GM18526 (cell line): Measurements from ENCODE around the gene TMEM176A.

Experiments used
- POLR2A ChIP-seq: IDR thresholded peaks from 3 replicates; pipeline ENCODE4 v1.6.1; 2011; ENCODE audit not compliant: insufficient read length; ENCODE audit errors: extremely low read depth

The TMEM176A gene, protein sequence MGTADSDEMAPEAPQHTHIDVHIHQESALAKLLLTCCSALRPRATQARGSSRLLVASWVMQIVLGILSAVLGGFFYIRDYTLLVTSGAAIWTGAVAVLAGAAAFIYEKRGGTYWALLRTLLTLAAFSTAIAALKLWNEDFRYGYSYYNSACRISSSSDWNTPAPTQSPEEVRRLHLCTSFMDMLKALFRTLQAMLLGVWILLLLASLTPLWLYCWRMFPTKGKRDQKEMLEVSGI

DNA sequence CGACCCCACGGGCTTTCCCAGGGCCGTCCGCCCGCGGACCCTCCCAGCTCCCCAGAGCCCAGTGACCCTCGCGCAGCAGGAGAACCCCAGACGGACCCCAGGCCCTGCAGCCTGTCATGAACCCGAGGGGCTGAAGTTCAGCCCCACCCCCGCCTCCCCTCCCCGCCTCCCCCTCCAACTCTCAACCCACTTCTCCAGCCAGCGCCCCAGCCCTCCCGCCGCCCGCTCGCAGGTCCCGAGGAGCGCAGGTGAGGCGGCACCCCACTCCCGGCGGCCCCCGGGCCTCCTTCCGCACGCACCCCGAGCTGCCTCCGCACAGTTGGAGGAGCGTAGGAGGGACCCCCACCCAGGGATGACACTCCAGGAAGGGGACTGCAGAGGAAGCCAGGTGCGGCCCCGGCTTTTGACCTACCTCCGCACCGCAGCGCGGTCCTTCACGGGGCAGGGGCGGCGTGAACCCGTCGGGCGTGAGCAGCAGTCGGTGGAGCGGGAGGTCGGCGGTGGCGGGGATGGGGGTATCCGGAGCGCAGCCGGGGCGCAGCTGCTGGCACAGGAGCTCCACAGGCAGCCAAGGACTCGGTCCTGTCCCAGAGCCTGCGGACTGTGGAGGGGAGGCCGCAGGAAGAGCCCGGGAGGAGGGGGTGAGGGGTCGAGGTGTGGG is at the start of gene TMEM176A:
Gene TMEM176A (plus strand): TSS at position 189 of the 661 bp plus-strand sequence. CDS start 782 bp downstream, outside the sequence.
- no peak for TF ChIP-seq POLR2A

DNA sequence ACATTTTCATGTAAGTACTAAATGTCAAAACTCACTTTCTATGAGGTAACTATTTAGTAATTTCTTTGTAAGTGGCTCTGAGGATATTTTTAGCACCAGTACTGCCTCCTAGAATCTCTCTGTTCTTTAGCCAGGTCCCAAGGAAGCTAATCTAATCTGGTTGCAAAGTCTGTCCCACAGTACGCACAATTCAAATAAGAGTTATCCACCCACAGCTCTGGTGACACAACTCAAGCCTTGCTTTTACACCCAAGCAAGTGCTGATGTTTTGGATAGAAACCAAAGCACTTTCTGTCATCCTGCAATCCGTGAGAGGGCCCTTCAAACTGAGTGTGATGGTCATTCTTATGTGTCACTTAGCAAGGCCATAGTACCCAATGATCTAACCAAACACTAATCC is 48.9 kb upstream of the TMEM176A start:
- no peak for TF ChIP-seq POLR2A

DNA sequence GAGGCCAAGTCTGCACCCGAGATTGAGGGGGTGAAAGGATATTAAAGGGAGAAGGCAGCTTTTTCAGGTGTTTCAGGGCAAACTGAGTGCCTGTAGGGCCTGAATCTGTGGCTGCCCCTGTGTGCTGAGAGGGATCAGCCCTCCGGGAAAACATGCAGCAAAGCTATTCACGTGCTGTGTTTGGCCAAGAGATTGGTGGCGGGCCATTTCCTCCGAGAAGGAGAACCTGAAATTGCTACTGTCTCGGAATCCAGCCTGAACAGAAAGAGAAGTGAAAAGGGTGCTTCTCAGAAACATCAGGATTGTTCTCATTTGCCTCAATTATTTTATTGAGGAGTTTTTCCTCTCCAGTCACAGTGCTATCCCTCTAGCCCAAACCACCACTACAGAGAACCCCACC is 47.3 kb upstream of the TMEM176A start:
- TF ChIP-seq POLR2A: no peak

DNA sequence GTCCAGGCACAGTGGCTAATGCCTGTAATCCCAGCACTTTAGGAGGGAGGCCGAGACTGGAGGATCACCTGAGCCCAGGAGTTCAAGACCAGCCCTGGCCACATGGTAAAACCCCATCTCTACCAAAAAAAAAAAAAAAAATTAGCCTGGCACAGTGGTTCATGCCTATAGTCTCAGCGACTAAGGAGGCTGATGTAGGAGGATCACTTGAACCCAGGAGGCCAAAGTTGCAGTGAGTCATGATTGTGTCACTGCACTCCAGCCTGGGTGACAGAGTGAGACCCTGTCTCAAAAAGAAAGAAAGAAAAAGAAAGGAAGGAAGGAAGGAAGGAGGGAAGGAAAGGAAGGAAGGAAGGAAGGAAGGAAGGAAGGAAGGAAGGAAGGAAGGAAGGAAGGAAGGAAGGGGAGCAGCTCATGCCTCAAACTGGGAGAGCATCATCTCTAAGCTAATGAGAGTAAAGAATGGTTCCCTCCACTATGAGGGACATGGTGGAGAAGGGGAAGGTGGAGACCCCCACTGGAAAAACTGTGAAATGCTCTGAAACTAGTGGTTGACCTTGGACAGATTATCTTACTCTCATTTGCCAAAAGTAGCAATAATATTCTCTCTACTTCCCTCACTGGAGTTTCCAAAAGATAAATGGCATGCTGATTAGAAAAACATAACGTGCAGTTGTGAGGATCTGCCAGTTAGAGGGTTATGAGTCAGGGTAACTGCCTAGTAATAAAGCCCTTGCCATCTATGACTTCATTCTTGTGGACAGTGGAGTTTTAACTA is 46.6 kb upstream of the TMEM176A start:
- TF ChIP-seq POLR2A: no peak

DNA sequence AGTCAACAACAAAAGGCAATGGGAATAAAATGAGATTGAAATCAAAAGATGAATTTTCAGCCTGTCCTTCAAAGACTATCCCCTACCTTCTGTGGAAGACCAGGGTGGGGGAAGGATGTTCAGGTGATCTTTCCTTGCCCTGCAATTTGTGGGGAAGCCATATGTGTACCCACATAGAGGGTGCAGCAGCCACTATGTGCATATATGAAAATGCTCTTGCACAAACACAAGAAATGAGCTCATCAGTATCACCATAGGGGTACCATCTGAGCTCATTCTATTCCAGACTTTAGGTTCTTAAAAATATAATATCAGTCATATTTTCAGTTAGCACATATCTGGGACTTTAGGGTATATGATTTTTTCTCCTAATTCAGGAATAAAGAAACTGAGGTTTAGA is 45.6 kb upstream of the TMEM176A start:
- TF ChIP-seq POLR2A: no peak

DNA sequence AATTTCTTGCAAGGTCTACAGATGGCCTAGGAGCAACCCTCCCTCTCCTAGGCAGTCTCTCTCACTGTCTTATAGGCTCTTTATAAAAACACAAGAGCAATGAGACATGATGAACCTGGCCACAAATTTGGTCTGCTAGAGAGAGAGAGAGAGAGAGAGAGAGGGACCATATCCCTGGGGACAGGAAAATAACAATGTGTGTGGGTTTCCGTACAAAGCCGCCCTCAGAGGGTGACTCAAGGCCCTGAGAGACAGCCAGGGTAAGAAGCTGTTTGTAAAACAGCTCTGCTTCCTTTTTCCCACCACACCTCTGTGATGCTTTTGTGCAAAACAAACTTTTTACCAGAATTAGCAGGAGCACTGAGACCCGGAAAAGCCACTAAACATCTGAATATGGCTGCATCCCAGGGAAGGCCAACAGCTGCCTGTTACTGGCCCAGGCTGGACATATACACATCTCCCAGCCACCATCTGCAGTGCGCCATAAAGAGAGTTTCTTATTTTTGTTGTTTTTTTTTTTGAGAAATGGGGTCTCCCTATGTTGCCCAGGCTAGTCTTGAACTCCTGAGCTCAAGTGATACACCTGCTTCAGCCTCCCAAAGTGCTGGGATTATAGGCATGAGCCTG is 45.0 kb upstream of the TMEM176A start:
- no peak for TF ChIP-seq POLR2A

DNA sequence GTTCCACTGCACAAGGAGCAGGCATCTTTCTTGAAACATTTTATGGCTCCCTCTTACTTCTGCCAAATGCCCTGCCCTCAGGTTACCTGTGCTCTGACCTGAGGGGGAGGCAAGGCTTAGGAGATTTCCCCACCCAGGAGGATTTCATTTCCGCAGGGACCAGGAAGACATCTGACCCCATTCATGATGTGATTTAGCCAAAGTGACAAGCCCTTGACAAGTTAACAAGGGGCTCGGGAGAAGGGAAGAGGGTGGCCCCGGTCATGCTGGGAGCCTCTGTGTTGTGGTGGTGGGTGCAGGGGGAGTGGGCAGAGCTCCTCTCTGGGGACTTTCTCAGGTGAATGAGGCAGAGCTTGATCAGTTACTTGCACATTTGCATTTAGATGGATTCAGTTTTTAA is 44.4 kb upstream of the TMEM176A start:
- no peak for TF ChIP-seq POLR2A

DNA sequence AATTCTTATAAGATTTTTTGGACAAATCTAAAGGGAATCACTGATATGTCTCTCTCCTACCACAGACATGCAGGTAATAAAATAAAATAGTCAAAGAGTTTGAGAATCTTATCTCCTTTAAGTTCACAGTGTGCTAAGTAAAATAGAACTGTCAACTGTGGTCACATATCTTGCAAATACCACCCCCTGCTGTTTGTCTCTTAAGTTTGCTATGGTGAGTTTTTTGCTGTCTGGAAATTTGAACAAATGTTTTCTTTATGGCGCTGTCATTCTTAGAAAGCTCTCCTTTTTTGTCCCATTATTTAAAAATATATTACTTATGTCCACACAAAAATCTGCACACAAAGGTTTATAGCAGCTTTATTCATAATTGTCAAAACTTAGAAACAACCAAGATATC is 43.7 kb upstream of the TMEM176A start:
- TF ChIP-seq POLR2A: no peak

DNA sequence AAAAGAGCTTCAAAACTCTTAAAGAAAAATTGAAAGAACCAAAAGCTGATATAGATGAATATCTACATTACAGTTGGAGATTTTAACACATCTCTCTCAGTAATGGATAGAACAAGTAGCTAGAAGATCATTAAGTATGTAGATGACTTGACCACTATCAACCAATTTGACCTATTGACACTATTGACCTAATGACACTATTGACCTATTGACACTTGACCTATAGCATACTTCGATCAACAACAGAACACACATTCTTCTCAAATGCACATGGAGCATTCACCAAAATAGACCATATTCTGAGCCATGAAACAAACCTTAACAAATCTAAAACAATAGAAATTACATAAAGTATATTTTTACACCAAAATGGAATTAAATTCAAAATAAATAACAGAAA is 41.1 kb upstream of the TMEM176A start:
- TF ChIP-seq POLR2A: no peak

DNA sequence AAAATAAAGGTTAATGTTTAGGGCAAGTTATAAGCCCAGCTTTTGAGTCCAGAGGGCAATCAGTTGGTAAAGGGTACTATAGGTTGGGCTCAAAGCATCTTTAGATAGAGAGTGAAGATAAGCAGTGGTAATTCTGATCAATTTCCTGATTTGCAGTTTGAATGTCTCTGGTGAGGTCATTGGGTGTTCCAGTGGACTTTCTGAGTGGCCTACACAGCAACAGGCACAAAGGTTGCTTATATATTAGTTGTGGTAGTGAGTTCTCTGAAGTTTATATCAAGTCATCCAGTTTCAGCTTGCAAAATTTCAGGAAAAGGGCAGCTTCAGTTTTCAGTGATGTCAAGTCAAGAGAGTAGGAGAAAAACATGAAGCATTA is 34.2 kb upstream of the TMEM176A start:
- TF ChIP-seq POLR2A: no peak

DNA sequence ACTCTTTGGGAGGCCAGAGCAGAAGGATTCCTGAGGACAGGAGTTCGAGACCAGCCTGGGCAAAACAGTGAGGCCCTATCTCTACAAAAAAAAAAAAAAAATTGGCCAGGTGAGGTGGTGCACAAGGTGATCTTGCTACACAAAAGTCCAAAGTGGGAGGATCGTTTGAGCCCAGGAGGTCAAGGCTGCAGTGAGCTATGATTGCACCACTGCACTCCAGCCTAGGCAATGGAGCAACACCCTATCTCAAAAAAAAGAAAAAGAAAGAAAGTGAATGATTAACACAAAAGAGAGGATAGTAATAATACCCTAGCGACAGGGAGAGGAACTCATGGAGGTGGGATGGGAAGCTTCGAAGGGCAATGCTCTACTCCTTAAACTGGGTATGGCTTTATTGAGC is 30.8 kb upstream of the TMEM176A start:
- TF ChIP-seq POLR2A: no peak

DNA sequence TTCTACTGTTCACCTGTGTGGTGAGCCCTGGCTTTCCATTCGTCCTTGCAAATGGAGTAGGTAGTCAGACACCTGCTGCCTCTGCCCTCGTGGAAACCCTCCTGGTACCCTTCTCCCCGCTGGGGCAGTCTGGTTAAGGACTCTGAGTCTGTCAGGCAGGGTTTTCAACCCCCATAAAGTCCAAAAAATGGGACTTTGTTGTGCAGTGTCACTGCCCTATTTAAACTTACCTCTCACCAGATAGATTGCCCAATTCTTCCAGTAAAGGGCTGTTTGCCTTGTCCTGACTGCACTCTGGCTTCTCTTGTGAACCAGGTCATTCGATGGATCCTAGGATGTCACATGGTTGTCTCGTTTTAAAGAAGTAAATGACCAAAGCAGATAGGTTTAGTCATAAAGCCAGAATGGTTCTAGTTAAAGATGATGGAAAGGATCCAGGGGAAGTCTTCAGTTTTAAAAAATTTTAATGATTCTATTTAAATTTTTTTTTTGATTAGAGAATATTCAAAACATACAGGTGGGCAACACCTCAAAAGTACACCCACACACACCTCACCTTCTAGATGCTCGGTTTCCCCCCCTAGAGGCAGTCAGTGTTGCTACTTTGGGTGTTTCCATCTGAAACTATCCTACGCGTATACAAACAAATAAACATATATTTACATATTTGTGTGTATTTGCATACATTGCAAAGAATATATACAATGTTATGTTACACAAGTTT is 22.4 kb upstream of the TMEM176A start:
- TF ChIP-seq POLR2A: no peak

DNA sequence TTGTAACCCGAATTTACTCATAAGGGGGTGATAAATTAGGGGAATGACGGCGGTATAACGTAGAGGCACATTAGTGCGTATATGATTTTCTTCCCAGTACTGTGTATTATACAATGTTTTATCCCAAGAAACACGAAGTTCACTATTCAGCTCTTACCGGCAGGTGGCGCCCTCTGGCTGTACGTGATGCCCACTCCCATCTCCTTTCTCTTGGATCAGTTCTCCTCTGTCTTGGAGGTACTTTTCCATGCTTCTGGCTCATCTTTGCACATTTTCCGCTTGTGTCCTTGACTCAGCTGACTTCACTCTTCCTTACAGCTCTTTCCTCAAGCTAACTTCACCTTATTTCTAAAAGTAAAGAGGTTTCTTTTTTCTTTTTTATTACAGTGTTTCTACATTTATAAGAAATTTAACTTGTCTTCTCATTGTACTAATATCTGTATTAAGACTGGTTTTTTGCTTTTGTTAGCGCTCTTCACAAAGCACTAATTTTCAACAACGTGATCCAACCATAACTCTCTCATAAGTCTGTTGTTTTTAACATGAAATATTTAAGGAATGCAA is 21.7 kb upstream of the TMEM176A start:
- no peak for TF ChIP-seq POLR2A

DNA sequence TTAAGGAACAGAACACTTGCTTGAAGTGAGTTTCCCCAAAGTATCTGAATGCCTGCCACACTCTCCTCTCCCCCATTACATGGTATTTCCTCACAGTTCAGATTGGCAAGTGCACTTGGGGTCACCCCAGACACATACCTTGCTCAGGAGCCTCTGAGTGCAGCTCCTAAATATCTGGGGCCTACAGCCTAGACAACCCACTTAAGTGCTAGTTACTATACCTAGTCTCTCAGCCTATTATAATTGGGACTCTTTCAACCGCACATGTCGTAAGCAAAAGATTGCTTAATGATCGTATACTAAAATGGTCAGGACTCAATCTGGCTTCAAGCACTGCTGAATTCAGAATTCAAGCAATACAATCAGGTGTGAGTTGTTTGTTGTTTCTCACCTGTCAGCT is 20.3 kb upstream of the TMEM176A start:
- TF ChIP-seq POLR2A: no peak

DNA sequence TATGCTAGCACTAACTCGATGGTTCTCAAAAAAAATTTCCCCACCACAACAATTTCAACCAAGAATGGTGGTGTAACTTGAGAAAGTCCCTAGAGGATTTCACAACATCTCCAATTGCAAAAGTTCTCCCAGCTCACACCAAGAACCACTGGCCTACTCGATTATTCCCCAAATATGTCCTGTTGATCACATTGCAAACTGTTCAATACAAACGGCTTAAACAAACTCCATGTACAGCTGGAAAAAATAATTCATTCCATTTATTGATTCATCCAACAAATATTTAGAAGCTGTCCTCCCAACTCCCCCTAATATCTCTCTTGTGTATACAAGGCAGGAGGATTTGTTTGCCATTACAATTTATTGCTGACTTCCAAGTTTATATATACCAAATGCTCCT is 19.5 kb upstream of the TMEM176A start:
- TF ChIP-seq POLR2A: no peak

DNA sequence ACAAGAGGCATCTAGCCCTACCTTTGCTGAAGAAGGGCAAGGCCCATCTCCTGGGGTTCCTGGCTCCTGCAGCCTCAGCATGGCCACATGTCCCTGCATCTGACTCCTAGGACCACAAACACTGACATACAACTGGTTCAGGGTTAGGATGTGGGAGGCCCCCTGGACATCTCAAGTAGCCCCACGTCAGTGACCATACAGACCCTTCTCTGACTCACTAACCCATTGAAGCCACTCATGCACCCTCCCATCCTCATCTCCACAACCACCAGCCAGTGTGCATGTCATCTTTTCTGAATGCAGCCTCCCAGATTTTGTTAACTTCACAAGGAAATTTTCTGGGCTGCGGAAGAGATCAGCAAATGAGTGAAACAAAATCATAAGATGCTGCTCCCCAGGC is 18.6 kb upstream of the TMEM176A start:
- no peak for TF ChIP-seq POLR2A
